Fibroblast of pulmonary artery (primary cell): ENCODE results near the gene ALK.

ENCODE experiments used
- DNase-seq: peaks from one replicate; pipeline ENCODE4 v3.0.0-alpha.2; 2010; ENCODE audit warnings: low read depth
- H3K4me3 ChIP-seq: replicated peaks from 2 replicates; pipeline ENCODE4 v1.5.1; 2011; ENCODE audit warnings: low read depth, mild to moderate bottlenecking, control low read depth, low read length, moderate library complexity
- CTCF ChIP-seq: IDR thresholded peaks from 2 replicates; pipeline ENCODE4 v1.5.1; 2011; ENCODE audit warnings: mild to moderate bottlenecking, control low read depth, low read length, inconsistent platforms; ENCODE audit errors: missing control alignments

The ALK gene

GRCh38 chr2:29601321-29601720, 320.1 kb downstream of the ALK start:
- no peak overlapping the region for H3K4me3 ChIP-seq
- TF ChIP-seq CTCF = no peak
- DNase-seq = no peak

GRCh38 chr2:29599946-29600345, 321.4 kb downstream of the ALK start:
- no peak for DNase-seq
- TF ChIP-seq CTCF = no peak
- H3K4me3 ChIP-seq = no peak overlapping the region

GRCh38 chr2:29598978-29599377, 322.4 kb downstream of the ALK start:
- no peak for TF ChIP-seq CTCF
- DNase-seq = no peak
- no peak overlapping the region for H3K4me3 ChIP-seq

GRCh38 chr2:29597035-29597434, 324.4 kb downstream of the ALK start:
- H3K4me3 ChIP-seq = no peak overlapping the region
- TF ChIP-seq CTCF = no peak
- DNase-seq = no peak

- no peak overlapping the region for H3K4me3 ChIP-seq
- DNase-seq = no peak
- TF ChIP-seq CTCF = no peak
Measured at GRCh38 chr2:29596584-29596983, 324.8 kb downstream of the ALK start.

GRCh38 chr2:29591600-29591999, 329.8 kb downstream of the ALK start:
- H3K4me3 ChIP-seq = no peak overlapping the region
- no peak for TF ChIP-seq CTCF
- DNase-seq = no peak

- no peak overlapping the region for H3K4me3 ChIP-seq
- no peak for TF ChIP-seq CTCF
- no peak for DNase-seq
Measured at GRCh38 chr2:29590211-29590610, 331.2 kb downstream of the ALK start.
